Renal cortex interstitium (tissue), 11 donors: ENCODE results near the gene ELF2. TPM values are rescaled to one million over a fixed set of nuclear protein-coding genes. Genes with fewer than 3 reads are reported as not detected.
"Not testable (repeated sequence)": the region's sequence is repeated elsewhere in the genome, so short reads cannot be mapped to it uniquely, and the experiment has no call there.

Source experiments
- DNase-seq, 11 donors: peaks; one replicate each; pipeline ENCODE4 v3.0.0-alpha.2; 2013; ENCODE audit warnings: low read depth in 9 of 11, low spot score in 4 of 11; ENCODE audit errors: extremely low read depth in 1 of 11
- polyA plus RNA-seq, 3 donors: library from polyadenylated mRNA; unstranded; fragments of 120-200 nt; gene quantifications; one replicate each; pipeline ENCODE4 v1.2.1, GENCODE V29; 2013; ENCODE audit not compliant: insufficient read length in 3 of 3

The ELF2 gene
- polyA plus RNA-seq, 3 donors: 56.0 to 71.1 (median 62.3) TPM

DNA sequence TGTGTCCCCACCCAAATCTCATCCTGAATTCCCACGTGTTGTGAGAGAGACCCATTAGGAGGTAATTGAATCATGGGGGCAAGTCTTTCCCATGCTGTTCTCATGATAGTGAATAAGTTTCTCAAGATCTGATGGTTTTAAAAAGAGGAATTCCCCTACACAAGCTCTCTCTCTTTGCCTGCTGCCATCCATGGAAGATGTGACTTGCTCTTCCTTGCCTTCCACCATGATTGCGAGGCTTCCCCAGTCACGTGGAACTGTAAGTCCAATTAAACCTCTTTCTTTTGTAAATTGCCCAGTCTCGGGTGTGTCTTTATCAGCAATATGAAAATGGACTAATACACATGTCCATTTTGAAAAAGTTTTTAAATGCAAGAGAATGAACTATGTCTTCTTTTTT lies 20.2 kb upstream of the ELF2 start:
- not testable (repeated sequence) for DNase-seq

DNA sequence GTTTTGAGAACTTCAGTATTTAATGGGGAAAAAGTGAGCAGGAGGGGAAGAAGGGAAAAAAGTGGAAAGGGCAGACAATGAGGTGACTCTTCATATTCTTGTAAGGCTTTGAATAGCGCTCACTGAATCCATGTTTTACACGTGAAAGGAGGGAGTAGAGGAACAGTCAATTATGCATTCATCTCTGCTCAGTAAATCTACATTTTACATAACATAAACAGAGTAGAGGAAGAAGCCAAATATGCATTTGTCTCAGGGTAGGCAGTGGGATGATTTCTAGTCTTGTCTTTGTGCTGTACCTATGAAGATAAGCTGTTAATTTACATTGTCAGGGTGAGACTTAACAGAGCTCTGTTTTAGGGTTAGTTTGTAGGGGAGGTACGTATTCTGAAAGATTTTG lies 19.4 kb upstream of the ELF2 start:
- DNase-seq: no peak

DNA sequence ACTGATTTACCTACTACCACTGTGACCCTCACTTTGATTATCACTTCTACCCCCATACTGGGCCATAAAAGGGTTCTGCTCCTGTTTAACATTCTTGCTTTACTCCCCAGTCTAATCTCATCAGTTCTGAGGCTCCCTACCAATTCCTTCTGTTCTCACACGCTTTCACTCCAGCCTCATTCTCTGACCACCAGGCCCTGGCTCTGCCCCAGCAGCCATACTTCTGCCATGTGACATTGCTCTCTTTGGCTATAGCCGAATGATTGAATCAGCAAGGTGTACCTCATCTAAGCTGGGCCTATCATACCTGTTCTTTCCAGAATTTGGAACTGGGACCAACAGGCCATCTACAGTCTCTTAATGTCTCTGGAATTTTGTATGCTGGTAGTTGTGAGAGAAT lies 14.4 kb upstream of the ELF2 start:
- no peak for DNase-seq

DNA sequence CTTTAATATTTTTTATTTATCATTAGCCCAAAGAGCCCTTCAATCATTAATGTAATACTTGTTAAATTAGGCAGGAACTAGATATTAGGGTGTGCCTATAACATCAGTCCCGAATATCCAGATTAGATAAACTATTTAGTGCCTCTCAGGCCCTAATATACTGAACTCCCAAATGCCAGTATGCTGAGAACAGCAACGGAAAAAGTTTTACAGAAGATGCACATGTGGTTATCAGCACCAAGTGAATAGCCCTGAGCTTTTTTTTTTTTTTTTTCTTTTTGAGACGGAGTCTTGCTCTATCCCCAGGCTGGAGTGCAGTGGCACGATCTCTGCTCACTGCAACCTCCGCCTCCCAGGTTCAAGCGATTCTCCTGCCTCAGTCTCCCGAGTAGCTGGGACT lies 13.0 kb upstream of the ELF2 start:
- no peak for DNase-seq

DNA sequence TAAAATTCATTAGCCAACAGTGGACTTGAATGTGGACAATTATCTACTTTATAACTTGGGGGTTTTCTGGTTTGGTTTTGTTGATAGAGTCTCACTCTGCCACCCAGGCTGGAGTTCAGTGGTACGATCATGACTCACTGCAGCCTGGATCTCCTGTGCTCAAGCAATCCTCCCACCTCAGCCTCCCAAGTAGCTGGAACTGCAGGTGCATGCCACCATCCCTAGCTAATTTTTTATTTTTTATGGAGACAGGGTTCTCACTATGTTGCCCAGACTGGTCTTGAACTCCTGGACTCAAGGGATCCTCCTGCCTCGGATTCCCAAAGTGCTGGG lies 12.4 kb upstream of the ELF2 start:
- no peak for DNase-seq

DNA sequence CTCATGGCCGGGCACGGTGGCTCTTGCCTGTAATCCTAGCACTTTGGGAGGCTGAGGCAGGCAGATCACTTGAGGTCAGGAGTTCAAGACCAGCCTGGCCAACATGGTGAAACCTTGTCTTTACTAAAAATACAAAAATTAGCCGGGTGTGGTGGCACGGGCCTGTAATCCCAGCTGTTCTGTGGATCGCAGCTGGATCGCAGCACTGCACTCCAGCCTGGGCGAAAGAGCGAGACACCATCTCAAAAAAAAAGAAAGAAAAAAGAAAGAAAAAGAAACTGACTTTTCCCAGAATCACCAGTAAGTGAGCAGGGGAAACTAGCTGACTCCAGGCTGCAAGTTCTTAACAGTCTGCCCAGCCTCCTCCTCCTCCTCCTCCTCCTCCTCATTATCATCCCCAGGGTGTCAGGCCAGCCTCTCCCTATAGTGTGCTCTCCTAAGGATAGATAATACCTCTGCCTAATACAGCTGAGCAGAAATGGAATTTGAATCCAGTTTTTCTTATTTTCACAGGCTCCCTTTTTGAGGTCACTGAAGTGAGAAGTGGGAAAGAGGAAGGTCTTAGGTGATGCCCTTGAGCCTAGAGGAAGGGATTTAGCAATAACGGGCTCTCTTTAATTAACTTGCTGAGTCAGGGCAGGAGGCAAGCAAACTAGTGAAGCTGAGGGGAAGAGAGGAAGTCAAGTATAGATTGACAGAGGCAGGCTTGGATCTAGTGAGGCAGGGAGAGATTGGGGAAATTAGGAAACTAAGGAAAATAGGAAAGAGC lies 11.8 kb upstream of the ELF2 start:
- DNase-seq: no peak

DNA sequence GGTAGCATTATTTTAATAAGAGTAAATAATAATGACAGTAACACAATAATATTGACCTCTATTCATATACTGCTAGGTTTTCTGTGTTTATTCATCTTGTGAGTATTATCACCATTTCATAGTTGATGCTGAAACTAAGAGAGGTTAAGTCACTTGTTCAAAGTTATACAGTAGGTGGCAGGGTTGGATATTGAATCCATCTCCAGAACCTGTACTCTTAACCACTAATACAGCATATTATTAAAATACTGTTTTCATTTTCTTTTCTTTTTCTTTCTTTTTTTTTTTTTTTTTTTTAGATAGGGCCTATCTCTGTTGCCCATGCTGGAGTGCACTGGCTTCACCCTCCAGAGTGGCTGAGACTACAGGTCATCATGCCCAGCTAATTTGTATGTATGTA lies 7.1 kb upstream of the ELF2 start:
- no peak for DNase-seq

DNA sequence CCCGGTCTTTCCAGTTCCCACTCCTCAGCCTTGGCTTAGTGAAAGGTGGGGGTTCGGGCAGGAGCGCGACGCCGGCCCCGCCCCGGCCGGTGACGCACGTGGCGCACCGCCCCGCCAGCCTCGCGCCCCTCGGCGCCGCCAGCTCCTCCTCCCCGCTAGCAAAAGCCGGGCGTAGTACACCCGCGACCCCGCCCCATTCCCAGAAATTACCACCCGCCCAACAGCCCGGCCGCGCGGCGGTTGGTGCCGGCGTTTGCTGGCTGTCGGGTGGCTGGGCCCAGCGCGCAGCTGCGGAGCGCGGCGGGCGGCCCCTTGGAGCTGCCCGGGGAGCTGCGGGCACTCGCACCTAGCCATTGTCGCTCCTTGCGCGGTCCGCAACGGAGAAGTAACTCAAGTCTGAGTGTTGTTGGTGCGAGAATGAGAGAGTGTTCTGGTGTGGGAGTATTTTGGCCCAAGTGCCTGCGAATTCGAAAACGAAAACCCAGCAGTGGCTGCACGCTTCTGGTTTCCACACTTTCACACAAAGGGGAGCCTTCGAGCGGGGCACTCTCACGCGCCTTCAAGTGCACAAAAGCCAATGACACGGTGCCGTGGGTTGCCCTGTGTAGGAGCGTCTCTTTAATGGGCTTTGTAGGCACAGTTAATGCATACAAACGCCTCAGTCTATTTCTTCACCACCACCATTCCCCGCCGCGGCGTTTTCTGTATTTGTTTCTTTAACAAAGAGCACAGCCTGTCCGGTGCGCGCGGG lies 1.0 kb upstream of the ELF2 start:
- peak; percentile 80 to 93 (median 90) for DNase-seq

DNA sequence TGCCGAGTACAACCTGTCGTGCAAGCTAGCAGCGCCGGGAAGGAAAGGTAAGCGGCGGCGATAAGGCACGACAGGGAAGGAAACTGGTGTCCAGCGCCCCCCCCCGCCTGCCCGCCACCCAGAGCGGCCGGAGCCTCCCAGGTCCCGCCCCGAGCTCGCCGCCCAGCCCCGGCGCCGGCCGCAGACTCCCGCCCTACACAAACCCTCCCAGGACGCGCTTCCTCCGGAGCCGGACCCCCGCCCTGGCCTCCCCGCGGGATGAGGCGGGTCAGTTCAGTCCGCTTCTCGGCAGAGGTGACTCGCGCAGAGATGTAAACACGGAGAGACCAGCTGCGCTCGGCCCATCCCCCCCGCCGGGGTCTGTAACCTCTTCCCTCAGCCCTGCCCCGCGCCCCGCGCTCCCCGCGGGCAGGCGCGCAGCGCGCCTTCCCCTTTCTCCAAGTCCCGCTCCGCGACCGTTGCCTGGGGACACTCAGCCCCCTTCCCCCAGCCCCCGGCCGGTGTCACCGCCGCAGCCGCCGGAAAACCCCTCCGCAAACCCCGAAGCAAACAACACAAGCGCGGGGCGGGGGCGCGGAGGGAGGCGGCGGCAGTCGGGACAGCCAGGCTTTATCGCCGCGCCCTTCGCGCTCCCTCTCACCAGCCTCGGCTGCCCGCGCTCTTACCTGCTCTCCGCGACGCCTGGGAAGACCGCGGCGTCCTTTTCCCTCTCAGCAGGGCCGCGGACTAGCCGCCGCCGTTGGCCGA lies 543 bp downstream of the ELF2 start:
- DNase-seq: peak in 10 of 11 donors; percentile 50 to 76 (median 62)

DNA sequence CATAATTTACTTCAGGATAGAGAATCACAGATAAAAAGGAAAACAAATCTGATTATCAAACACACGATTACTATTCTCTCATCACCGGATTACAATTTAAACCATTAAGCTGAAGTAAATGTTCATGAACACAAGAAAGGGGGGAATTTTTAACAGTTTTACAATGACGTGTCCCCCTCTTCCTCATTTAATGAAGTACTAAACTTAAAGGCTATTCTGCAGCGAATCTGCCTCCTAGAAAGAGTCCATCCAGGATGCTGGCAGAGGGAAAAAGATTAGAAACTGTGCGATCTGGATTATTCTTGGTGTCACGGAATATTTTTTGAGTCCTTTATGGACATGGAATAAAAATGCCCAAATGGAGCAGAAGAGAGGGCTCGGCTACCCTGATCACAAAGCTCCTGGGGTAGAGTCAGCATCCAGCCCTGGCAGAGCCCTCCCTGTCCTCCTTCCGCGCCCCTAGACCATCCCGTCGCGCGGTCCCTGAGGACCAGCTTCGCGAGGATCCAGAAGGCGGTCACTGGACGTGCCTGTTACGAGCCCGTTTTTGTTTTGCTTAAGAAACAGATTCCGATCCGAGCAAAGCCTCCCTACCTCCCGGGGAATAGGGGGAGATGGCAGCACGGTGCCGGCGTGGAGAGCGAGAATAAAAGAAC lies 1.2 kb downstream of the ELF2 start:
- peak in 3 of 11 donors; percentile 25 to 38 (median 32) for DNase-seq

DNA sequence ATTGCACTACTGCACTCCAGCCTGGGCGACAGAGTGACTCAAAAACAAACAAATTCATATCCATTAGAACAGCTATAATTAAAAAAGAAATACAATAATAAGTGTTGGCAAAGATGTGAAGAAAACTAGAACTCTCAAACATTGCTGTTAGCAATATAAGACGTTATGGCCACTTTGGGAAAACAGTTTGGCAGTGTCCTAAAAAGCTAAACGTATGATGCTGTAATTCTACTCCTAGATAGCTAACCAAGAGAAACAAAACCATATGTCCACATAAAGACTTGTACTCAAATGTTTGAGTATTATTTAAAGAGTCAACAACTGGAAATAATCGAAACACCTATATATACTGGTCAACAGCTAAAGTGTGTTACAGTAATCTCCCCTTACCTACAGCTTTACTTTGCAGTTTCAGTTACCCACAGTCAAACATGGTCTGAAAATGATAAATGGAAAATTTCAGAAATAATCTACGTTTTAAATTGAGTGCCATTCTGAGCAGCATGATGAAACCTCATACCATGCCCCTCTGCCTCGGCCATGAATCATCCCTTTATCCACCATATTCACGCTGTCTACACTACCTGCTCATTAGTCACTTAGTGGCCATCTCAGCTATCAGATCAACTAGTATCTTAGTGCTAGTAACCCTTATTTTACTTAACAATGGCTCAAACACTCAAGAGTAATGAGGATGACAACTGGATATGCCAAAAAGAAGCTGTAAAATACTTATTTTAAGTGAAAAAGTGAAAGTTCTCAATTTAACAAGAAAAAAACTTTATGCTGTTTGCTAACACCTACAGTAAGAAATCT lies 4.9 kb downstream of the ELF2 start:
- DNase-seq: no peak

DNA sequence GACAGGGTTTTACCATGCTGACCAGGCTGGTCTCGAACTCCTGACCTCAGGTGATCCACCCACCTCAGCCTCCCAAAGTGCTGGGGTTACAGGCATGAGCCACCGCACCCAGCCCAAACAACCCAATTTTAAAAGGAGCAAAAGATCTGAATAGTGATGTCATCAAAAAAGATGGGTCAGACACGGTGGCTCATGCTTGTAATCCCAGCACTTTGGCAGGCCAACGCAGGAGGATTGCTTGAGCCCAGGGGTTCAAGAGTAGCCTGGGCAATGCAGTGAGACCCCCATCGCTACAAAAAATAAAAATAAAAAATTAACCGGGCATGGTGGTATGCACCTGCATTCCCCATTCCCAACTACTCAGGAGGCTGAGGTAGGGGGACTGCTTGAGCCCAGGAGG lies 6.1 kb downstream of the ELF2 start:
- no peak for DNase-seq

DNA sequence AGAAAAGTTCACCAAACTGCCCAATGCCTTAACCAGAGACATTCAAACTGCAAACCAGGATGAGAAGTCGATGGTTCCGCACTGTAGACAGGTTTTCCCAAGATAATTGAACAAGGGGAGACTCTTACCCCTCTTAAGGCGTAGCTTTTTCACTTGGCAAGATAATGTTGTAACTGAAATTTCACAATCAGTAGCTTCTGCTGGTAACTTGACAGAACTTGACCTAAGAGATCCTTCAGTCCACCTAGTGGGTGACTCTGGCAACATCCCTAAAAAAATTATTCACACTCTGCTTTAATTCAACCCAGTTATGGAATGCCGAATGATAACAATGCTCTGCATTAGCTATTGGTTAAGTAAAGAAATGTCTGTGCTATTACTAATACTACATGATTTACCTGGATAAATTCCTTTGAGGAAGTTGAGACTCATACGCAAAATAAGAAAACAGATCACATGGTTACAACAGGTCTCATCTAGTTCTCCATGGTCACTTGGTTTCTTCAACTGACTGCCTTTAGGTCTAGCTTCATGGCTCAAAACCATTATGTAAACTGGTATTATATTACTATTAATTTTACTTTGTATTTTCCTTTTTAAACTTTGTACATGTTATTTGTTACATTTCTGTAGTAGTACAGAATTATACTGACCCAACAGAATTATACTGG lies 9.1 kb downstream of the ELF2 start:
- DNase-seq: no peak

DNA sequence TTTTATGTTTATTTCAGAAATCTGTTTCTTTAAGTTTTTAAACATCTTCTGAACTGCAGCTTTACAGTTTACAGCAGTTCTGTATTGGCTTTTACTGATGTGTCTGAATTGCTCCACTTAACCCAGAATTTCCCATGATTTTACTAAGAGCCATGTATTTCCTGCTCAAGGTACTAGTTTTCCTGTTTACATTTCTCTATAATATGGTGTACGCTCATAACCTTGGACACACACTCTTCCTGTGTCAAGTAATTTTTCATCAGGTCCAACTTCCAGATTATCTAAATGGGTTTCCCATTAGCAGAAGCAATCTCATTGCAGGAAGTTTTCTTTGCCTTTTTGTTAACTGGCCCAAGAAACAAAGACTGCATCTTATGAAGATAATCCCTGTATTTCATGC lies 12.3 kb downstream of the ELF2 start:
- DNase-seq: no peak

DNA sequence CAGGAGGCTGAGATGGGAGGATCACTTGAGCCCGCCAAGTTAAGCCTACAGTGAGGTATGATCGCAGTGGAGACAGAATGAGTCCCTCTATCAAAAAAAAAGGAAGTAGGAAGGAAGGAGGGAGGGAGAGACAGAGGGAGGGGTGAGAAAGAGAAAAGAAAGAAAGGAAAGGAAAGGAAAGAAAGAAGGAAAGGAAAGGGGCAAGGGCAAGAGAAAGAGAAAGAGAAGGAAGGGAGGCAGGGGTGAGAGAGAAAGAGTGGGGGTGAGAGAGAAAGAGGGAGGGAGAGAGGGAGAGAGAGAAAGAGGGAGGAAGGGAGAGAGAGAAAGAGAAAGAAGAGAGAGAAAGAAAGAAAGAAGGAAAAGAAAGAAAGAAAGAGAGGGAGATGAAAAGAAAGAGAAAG lies 13.2 kb downstream of the ELF2 start:
- DNase-seq: no peak

DNA sequence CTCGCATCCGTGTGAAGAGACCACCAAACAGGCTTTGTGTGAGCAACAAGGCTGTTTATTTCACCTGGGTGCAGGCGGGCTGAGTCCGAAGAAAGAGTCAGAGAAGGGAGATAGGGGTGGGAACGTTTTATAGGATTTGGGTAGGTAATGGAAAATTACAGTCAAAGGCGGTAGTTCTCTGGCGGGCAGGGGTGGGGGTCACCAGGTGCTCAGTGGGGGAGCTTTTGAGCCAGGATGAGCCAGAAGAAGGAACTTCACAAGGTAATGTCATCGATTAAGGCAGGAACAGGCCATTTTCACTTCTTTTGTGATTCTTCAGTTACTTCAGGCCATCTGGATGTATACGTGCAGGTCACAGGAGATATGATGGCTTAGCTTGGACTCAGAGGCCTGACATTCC lies 19.0 kb downstream of the ELF2 start:
- DNase-seq: not testable (repeated sequence)

DNA sequence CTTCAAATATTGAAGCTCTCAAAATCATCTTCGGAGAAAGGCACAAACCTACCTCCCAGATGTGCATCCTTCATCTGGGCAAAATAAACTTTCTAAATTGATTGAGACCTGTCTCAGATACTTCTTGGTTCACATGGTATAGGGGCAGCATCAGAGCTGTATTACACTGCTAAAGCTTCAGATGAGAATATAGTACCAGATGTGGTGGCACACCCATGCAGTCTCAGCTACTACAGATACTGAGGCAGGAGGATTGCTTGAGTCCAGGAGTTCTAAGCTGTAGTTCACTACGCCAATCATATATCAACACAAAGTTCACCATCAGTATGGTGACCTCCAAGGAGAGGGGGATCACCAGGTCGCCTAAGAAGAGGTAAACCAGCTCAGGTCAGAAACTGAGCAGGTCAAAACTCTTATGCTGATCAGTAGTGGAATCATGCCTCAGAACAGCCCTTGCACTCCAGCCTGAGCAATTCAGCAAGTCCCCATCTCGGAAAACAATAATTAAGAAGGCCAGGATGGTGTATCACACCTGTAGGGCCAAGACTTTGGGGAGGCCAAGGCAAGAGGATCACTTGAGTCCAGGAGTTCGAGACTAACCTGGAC lies 22.0 kb downstream of the ELF2 start:
- DNase-seq: no peak

DNA sequence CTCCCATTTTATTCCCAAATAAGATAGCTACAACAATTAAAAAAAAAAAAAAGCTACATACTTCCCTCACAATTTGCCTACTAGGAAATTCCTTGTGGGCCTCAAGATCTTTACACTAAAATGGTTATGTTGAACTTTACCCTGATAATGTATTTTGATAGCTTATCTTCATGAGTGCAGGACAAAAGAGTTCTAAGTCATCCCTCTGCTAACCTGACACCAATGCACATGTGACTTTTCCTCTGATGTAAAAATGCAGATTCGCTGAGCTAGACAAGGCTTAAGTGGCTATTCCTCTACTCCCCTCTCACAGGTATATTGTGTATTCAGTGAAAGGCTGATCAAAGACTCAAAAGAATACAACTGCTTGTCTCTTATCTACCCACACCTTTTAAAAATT lies 22.5 kb downstream of the ELF2 start:
- no peak for DNase-seq
